Body of pancreas (tissue), 4 donors: ENCODE data around the gene KIT.

Experiments used
- POLR2A ChIP-seq, 3 donors: fragments of 450-650 bp; IDR thresholded peaks; one replicate each; pipeline ENCODE4 v1.6.1; 2016; ENCODE audit warnings: antibody characterized with exemption in 3 of 3, mild to moderate bottlenecking in 2 of 3
- TF ChIP-seq, protein P1 (sequence below), 7 experiments: fragments of 450-650 bp in 4 of 7; fragments of 200-600 bp in 3 of 7; sonication (generic) in 3 of 7; IDR thresholded peaks; one replicate each; pipeline ENCODE4 v1.5.1; 2016 to 2019; ENCODE audit warnings: antibody characterized with exemption in 7 of 7

DNA sequence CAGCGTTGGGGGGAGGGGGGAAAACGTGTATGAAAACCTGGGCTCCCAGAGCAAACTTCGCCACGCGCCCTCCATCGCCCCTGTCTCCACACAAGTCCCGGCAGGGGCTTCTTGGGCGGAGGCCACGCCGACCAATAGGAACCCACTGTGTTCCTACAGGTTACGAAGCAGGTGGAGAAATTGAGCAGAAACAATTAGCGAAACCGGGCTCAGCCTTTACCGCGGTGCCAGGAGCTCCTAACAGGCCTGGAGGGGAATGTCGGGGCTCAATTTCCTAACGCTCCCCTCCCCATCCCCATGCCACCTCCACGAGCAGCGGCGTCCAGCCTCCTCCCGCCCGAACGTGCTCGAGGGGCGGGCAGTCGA lies 589 bp upstream of the KIT start:
- TF ChIP-seq, protein P1, sequence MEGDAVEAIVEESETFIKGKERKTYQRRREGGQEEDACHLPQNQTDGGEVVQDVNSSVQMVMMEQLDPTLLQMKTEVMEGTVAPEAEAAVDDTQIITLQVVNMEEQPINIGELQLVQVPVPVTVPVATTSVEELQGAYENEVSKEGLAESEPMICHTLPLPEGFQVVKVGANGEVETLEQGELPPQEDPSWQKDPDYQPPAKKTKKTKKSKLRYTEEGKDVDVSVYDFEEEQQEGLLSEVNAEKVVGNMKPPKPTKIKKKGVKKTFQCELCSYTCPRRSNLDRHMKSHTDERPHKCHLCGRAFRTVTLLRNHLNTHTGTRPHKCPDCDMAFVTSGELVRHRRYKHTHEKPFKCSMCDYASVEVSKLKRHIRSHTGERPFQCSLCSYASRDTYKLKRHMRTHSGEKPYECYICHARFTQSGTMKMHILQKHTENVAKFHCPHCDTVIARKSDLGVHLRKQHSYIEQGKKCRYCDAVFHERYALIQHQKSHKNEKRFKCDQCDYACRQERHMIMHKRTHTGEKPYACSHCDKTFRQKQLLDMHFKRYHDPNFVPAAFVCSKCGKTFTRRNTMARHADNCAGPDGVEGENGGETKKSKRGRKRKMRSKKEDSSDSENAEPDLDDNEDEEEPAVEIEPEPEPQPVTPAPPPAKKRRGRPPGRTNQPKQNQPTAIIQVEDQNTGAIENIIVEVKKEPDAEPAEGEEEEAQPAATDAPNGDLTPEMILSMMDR (IDR thresholded peaks at IDR 0.05), result no peak
- TF ChIP-seq POLR2A (IDR thresholded peaks at IDR 0.05), result no peak
